ENCODE results near the gene RBBP7. TPM values are rescaled to one million over a fixed set of nuclear protein-coding genes. Genes with fewer than 3 reads are reported as not detected.

The RBBP7 gene
- total and polyA plus RNA-seq, 2 donors (not counting 1 experiment from before 2014, with no cell fraction given), result 149 to 174 TPM

- no peak overlapping the region for H3K4me3 ChIP-seq (replicated peaks in 1 of 4; ENCODE audit: control extremely low read depth in 1 of 4, insufficient read depth in 1 of 4, low read depth in 3 of 4, low read length in 4 of 4)
- H3K4me2 ChIP-seq (ENCODE audit: extremely low read depth, insufficient read depth, low read length), result no peak overlapping the region
- no peaks in the 10 kb centered on the region for H3K27me3 ChIP-seq (ENCODE audit: control insufficient read depth, insufficient read depth, low read length)
- TF ChIP-seq CTCF (conservative IDR thresholded peaks at IDR 0.05 in 1 of 2, IDR thresholded peaks at IDR 0.05 in 1 of 2; ENCODE audit: low read depth in 1 of 2, low read length in 2 of 2) (no peak), EZH2 (IDR thresholded peaks at IDR 0.05; ENCODE audit: low read length, missing control alignments) (no peak)
- no peaks in the 10 kb centered on the region for H3K36me3 ChIP-seq (ENCODE audit: control insufficient read depth, insufficient read depth, low read length)
- no peak for DNase-seq (ENCODE audit: low read depth in 2 of 2)
- no peaks in the 10 kb centered on the region for H3K9me3 ChIP-seq (ENCODE audit: control insufficient read depth, insufficient read depth, low read depth, low read length)
- H3K79me2 ChIP-seq (ENCODE audit: control insufficient read depth, insufficient read depth, low read length), result peaks cover 15% of the 10 kb centered on the region
- H3K9ac ChIP-seq (ENCODE audit: insufficient read depth, low read length), result no peak overlapping the region
- H2AFZ ChIP-seq (ENCODE audit: low read length), result no peak overlapping the region
- no peak overlapping the region for H3K27ac ChIP-seq (ENCODE audit: insufficient read depth, low read length)
- peaks cover 7% of the 10 kb centered on the region for H3K4me1 ChIP-seq (ENCODE audit: control insufficient read depth, extremely low read depth, insufficient read depth, low read length)
- peaks cover under 1% of the 10 kb centered on the region for H4K20me1 ChIP-seq (ENCODE audit: control insufficient read depth, extremely low read depth, insufficient read depth, low read length)
These were observed 2.9 kb upstream of the RBBP7 start for GRCh38 chrX:16873106-16873505.

- H3K9me3 ChIP-seq (ENCODE audit: control insufficient read depth, insufficient read depth, low read depth, low read length), result no peaks in the 10 kb centered on the region
- H4K20me1 ChIP-seq (ENCODE audit: control insufficient read depth, extremely low read depth, insufficient read depth, low read length), result peaks cover 2% of the 10 kb centered on the region
- peak in 1 of 2 donors; percentile 12 for DNase-seq (ENCODE audit: low read depth in 2 of 2)
- TF ChIP-seq CTCF (conservative IDR thresholded peaks at IDR 0.05 in 1 of 2, IDR thresholded peaks at IDR 0.05 in 1 of 2; ENCODE audit: low read depth in 1 of 2, low read length in 2 of 2) (no peak), EZH2 (IDR thresholded peaks at IDR 0.05; ENCODE audit: low read length, missing control alignments) (no peak)
- H3K4me2 ChIP-seq (ENCODE audit: extremely low read depth, insufficient read depth, low read length), result peak overlapping the region; percentile 90
- no peaks in the 10 kb centered on the region for H3K36me3 ChIP-seq (ENCODE audit: control insufficient read depth, insufficient read depth, low read length)
- peak overlapping the region; percentile 73 for H3K27ac ChIP-seq (ENCODE audit: insufficient read depth, low read length)
- peaks cover 31% of the 10 kb centered on the region for H3K79me2 ChIP-seq (ENCODE audit: control insufficient read depth, insufficient read depth, low read length)
- H3K4me3 ChIP-seq (replicated peaks in 1 of 4; ENCODE audit: control extremely low read depth in 1 of 4, insufficient read depth in 1 of 4, low read depth in 3 of 4, low read length in 4 of 4), result peak overlapping the region; percentile 26 to 49 (median 43)
- H3K4me1 ChIP-seq (ENCODE audit: control insufficient read depth, extremely low read depth, insufficient read depth, low read length), result peaks cover 7% of the 10 kb centered on the region
- H3K27me3 ChIP-seq (ENCODE audit: control insufficient read depth, insufficient read depth, low read length), result no peaks in the 10 kb centered on the region
- H2AFZ ChIP-seq (ENCODE audit: low read length), result peak overlapping the region; percentile 71
- peak overlapping the region; percentile 61 for H3K9ac ChIP-seq (ENCODE audit: insufficient read depth, low read length)
These were observed 977 bp upstream of the RBBP7 start for GRCh38 chrX:16870862-16871815.

GRCh38 chrX:16869393-16870094, 618 bp downstream of the RBBP7 start:
- peak overlapping the region; percentile 70 to 82 (median 80) for H3K4me3 ChIP-seq (replicated peaks in 1 of 4; ENCODE audit: control extremely low read depth in 1 of 4, insufficient read depth in 1 of 4, low read depth in 3 of 4, low read length in 4 of 4)
- peak overlapping the region; percentile 94 for H3K27ac ChIP-seq (ENCODE audit: insufficient read depth, low read length)
- peaks cover 43% of the 10 kb centered on the region for H3K79me2 ChIP-seq (ENCODE audit: control insufficient read depth, insufficient read depth, low read length)
- H3K27me3 ChIP-seq (ENCODE audit: control insufficient read depth, insufficient read depth, low read length), result no peaks in the 10 kb centered on the region
- H2AFZ ChIP-seq (ENCODE audit: low read length), result no peak overlapping the region
- peaks cover 2% of the 10 kb centered on the region for H4K20me1 ChIP-seq (ENCODE audit: control insufficient read depth, extremely low read depth, insufficient read depth, low read length)
- H3K4me2 ChIP-seq (ENCODE audit: extremely low read depth, insufficient read depth, low read length), result peak overlapping the region; percentile 78
- DNase-seq (ENCODE audit: low read depth in 2 of 2), result no peak
- TF ChIP-seq CTCF (conservative IDR thresholded peaks at IDR 0.05 in 1 of 2, IDR thresholded peaks at IDR 0.05 in 1 of 2; ENCODE audit: low read depth in 1 of 2, low read length in 2 of 2) (no peak), EZH2 (IDR thresholded peaks at IDR 0.05; ENCODE audit: low read length, missing control alignments) (no peak)
- no peaks in the 10 kb centered on the region for H3K36me3 ChIP-seq (ENCODE audit: control insufficient read depth, insufficient read depth, low read length)
- peaks cover 7% of the 10 kb centered on the region for H3K4me1 ChIP-seq (ENCODE audit: control insufficient read depth, extremely low read depth, insufficient read depth, low read length)
- no peaks in the 10 kb centered on the region for H3K9me3 ChIP-seq (ENCODE audit: control insufficient read depth, insufficient read depth, low read depth, low read length)
- peak overlapping the region; percentile 94 for H3K9ac ChIP-seq (ENCODE audit: insufficient read depth, low read length)

All from fibroblast of lung (primary cell).